ENCODE measurements around the gene ABI3. TPM values are rescaled to one million over a fixed set of nuclear protein-coding genes. Genes with fewer than 3 reads are reported as not detected.

ABI3 gene
- total and polyA plus RNA-seq, 9 donors: 3.1 to 5.9 (median 4.7) TPM

DNA sequence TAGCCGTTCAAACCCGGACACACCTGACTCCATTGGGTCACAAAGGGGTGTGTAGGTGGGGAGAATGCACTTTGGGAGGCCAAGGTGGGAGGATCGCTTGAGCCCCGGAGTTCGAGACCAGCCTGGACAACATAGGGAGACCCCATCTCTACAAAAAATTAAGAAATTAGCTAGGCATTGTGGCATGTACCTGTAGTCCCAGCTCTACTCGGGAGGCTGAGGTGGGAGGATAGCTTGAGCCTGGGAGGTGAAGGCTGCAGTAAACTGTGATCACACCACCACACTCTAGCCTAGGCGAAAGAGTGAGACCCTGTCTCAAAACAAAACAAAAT, 21.0 kb downstream of the ABI3 start:
- H3K4me1 ChIP-seq (ENCODE audit: control insufficient read depth, insufficient read depth, low read length): peaks cover 24% of the 10 kb centered on the region
- H3K27ac ChIP-seq (ENCODE audit: low read length): no peak overlapping the region
- no peak overlapping the region for H3K4me3 ChIP-seq (ENCODE audit: low read length)
- WGBS (ENCODE audit: insufficient coverage): 60% methylated on average over 2 of the region's 7 CpGs
- no peaks in the 10 kb centered on the region for H3K9me3 ChIP-seq (replicated peaks; ENCODE audit: control insufficient read depth, low read depth, low read length)
- no peaks in the 10 kb centered on the region for H3K36me3 ChIP-seq (ENCODE audit: control insufficient read depth, insufficient read depth, low read length)
- peaks cover 51% of the 10 kb centered on the region for H3K27me3 ChIP-seq (ENCODE audit: control insufficient read depth, insufficient read depth, low read length)
- no peak for DNase-seq

- Histone ChIP-seq H3K36me3 (ENCODE audit: control insufficient read depth, insufficient read depth, low read length) (no peaks in the 10 kb centered on the region), H3K9me3 (replicated peaks; ENCODE audit: control insufficient read depth, low read depth, low read length) (no peaks in the 10 kb centered on the region), H3K4me3 (ENCODE audit: low read length) (no peak overlapping the region), H3K27me3 (ENCODE audit: control insufficient read depth, insufficient read depth, low read length) (peaks cover 24% of the 10 kb centered on the region), H3K27ac (ENCODE audit: low read length) (no peak overlapping the region), H3K4me1 (ENCODE audit: control insufficient read depth, insufficient read depth, low read length) (peaks cover 16% of the 10 kb centered on the region)
- no CpG with 5 or more reads among the region's 5 CpGs for WGBS (ENCODE audit: insufficient coverage)
- no peak for DNase-seq
Measured at GRCh38 chr17:49234509-49235080, 24.1 kb downstream of the ABI3 start.

DNA sequence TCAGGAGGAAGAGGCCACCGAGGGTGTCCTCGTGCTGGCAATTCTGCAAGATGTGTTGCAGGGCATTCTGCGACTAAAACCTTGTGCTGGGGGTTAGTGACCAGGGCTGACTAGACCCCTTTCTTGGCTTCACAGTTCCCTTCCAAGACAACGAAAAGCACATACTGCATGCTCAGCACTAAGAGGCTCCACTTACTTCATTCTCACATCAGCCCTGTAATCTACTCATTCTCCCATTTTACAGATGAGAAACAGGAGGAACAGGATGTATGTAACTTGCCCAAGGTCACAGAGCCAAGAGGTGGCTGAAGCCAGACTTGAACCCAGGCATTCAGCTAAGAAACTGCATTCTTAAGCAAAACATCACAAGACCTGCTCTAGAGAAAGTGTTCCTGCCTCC, 25.4 kb downstream of the ABI3 start:
- WGBS (ENCODE audit: insufficient coverage): 75% methylated on average over 3 of the region's 4 CpGs
- DNase-seq: no peak
- Histone ChIP-seq H3K36me3 (ENCODE audit: control insufficient read depth, insufficient read depth, low read length) (no peaks in the 10 kb centered on the region), H3K4me1 (ENCODE audit: control insufficient read depth, insufficient read depth, low read length) (peaks cover 5% of the 10 kb centered on the region), H3K9me3 (replicated peaks; ENCODE audit: control insufficient read depth, low read depth, low read length) (no peaks in the 10 kb centered on the region), H3K4me3 (ENCODE audit: low read length) (no peak overlapping the region), H3K27me3 (ENCODE audit: control insufficient read depth, insufficient read depth, low read length) (peaks cover 13% of the 10 kb centered on the region), H3K27ac (ENCODE audit: low read length) (no peak overlapping the region)

DNA sequence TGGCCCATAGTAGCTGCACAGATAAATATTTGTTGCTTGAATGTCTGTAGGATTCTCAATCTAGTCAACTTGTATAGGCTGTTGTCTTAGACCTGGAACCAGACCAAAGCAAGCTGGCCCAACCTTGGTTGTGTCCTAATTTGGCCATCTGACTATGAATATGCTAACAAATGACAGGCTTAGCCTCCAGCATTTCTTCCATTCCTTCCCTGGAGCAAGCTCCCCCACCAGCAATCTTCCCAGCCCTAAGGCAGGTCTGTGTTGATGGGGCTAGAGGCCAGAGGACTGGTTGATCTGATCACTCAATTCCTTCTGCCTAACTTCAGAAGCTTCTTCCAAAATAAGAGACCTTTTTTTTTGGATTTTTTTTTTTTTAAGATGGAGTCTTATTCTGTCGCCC, 29.5 kb downstream of the ABI3 start:
- H3K27me3 ChIP-seq (ENCODE audit: control insufficient read depth, insufficient read depth, low read length): no peaks in the 10 kb centered on the region
- WGBS (ENCODE audit: insufficient coverage): no CpG with 5 or more reads among the region's 1 CpG
- H3K27ac ChIP-seq (ENCODE audit: low read length): no peak overlapping the region
- no peaks in the 10 kb centered on the region for H3K9me3 ChIP-seq (replicated peaks; ENCODE audit: control insufficient read depth, low read depth, low read length)
- no peak for DNase-seq
- H3K4me3 ChIP-seq (ENCODE audit: low read length): no peak overlapping the region
- no peaks in the 10 kb centered on the region for H3K36me3 ChIP-seq (ENCODE audit: control insufficient read depth, insufficient read depth, low read length)
- no peaks in the 10 kb centered on the region for H3K4me1 ChIP-seq (ENCODE audit: control insufficient read depth, insufficient read depth, low read length)

DNA sequence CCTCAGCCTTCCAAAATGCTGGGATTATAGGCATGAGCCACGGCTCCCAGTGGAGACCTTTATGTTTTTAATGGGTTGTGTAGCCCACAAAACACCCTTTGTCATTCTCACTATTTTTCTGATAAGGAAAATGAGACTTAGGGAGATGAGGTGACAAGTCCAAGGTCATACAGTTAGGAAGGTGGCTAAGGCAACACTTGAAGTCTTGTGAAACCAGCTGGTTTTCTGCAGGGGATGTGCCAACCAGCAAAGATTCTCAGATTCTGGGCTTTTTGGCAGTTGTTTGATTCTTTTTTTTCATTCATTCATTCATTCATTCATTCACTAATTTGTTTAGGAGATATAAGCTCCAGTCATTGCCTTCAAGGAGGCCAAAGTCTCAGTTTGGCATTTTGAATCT, 30.1 kb downstream of the ABI3 start:
- H3K36me3 ChIP-seq (ENCODE audit: control insufficient read depth, insufficient read depth, low read length): no peaks in the 10 kb centered on the region
- no peak overlapping the region for H3K4me3 ChIP-seq (ENCODE audit: low read length)
- H3K27ac ChIP-seq (ENCODE audit: low read length): no peak overlapping the region
- DNase-seq: no peak
- H3K9me3 ChIP-seq (replicated peaks; ENCODE audit: control insufficient read depth, low read depth, low read length): no peaks in the 10 kb centered on the region
- no peaks in the 10 kb centered on the region for H3K27me3 ChIP-seq (ENCODE audit: control insufficient read depth, insufficient read depth, low read length)
- WGBS (ENCODE audit: insufficient coverage): no CpG with 5 or more reads among the region's 1 CpG
- H3K4me1 ChIP-seq (ENCODE audit: control insufficient read depth, insufficient read depth, low read length): no peaks in the 10 kb centered on the region

DNA sequence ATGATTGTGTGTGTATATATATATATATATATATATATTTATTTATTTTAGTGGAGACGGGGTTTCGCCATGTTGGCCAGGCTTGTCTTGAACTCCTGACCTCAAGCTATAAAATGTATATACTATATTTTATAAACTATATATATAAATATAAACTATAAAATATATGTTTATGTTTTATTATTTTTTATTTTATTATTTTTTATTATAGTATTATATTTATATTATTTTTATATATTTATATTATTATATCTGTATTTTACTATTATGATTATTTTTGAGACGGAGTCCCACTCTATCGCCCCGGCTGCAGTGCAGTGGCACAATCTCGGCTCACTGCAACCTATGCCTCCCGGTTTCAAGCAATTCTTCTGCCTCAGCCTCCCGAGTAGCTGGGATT, 30.5 kb downstream of the ABI3 start:
- Histone ChIP-seq H3K27me3 (ENCODE audit: control insufficient read depth, insufficient read depth, low read length) (no peaks in the 10 kb centered on the region), H3K36me3 (ENCODE audit: control insufficient read depth, insufficient read depth, low read length) (no peaks in the 10 kb centered on the region), H3K4me3 (ENCODE audit: low read length) (no peak overlapping the region), H3K27ac (ENCODE audit: low read length) (no peak overlapping the region), H3K4me1 (ENCODE audit: control insufficient read depth, insufficient read depth, low read length) (no peaks in the 10 kb centered on the region), H3K9me3 (replicated peaks; ENCODE audit: control insufficient read depth, low read depth, low read length) (no peaks in the 10 kb centered on the region)
- WGBS (ENCODE audit: insufficient coverage): no CpG with 5 or more reads among the region's 8 CpGs
- no peak for DNase-seq

DNA sequence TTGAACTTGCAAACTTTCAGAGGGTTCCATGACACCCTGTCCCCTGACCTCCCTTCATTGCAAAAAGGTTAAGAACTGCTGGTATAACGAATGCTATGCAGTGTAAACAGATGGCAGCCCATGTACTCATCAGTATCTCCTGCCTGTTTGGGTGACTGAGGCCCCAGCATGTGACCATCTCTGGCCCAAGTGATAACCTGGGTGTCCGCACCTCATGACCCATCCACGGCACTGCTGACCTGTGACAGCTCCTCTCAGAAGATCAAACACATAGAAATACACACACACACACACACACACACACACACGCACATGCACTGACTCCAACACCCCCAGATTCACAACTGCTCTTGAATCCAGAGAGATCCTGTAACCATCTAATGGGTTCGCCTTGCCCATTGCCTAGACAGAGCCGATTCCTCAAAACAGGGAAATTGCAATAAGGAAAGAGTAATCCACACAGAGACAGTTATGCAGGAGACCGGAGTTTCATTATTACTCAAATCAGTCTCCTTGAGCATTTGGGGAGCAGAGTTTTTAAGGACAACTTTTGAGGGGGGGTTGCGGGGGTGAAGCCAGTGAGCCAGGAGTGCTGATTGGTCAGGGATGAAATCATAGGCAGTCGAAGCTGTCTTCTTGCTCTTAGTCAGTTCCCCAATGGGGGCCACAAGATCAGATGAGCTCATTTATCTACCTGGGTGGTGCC, 31.3 kb downstream of the ABI3 start:
- H3K4me1 ChIP-seq (ENCODE audit: control insufficient read depth, insufficient read depth, low read length): no peaks in the 10 kb centered on the region
- no peak overlapping the region for H3K4me3 ChIP-seq (ENCODE audit: low read length)
- WGBS (ENCODE audit: insufficient coverage): 63% methylated on average over 5 of the region's 9 CpGs
- DNase-seq: no peak
- H3K27me3 ChIP-seq (ENCODE audit: control insufficient read depth, insufficient read depth, low read length): no peaks in the 10 kb centered on the region
- no peaks in the 10 kb centered on the region for H3K9me3 ChIP-seq (replicated peaks; ENCODE audit: control insufficient read depth, low read depth, low read length)
- H3K27ac ChIP-seq (ENCODE audit: low read length): no peak overlapping the region
- no peaks in the 10 kb centered on the region for H3K36me3 ChIP-seq (ENCODE audit: control insufficient read depth, insufficient read depth, low read length)

- Histone ChIP-seq H3K27ac (ENCODE audit: low read length) (no peak overlapping the region), H3K27me3 (ENCODE audit: control insufficient read depth, insufficient read depth, low read length) (no peaks in the 10 kb centered on the region), H3K36me3 (ENCODE audit: control insufficient read depth, insufficient read depth, low read length) (no peaks in the 10 kb centered on the region), H3K4me1 (ENCODE audit: control insufficient read depth, insufficient read depth, low read length) (no peaks in the 10 kb centered on the region), H3K4me3 (ENCODE audit: low read length) (no peak overlapping the region), H3K9me3 (replicated peaks; ENCODE audit: control insufficient read depth, low read depth, low read length) (no peaks in the 10 kb centered on the region)
- no CpG with 5 or more reads among the region's 5 CpGs for WGBS (ENCODE audit: insufficient coverage)
- DNase-seq: no peak
Measured at GRCh38 chr17:49242813-49243212, 32.3 kb downstream of the ABI3 start.

DNA sequence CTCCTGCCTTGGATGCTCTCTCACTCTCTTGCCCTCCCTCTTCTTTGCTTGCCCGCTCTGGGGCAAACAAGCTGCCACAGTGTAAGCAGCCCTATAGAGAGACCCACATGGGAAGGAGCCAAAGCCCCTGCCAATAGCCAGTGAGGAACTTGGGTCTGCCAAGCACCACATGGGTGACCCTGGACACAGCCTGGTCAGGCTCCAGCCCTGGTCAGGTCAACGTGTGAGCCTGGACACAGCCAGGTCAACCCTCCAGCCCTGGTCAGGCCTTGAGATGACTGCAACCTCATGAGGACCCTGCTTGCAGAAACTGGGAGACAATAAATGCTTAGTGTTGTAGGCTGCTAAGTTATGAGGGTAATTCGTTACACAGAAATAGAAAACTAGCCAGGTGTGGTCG, 34.3 kb downstream of the ABI3 start:
- H3K4me3 ChIP-seq (ENCODE audit: low read length): no peak overlapping the region
- no peaks in the 10 kb centered on the region for H3K36me3 ChIP-seq (ENCODE audit: control insufficient read depth, insufficient read depth, low read length)
- H3K27ac ChIP-seq (ENCODE audit: low read length): no peak overlapping the region
- H3K4me1 ChIP-seq (ENCODE audit: control insufficient read depth, insufficient read depth, low read length): peaks cover 10% of the 10 kb centered on the region
- 90% methylated on average over 4 of the region's 4 CpGs for WGBS (ENCODE audit: insufficient coverage)
- H3K27me3 ChIP-seq (ENCODE audit: control insufficient read depth, insufficient read depth, low read length): no peaks in the 10 kb centered on the region
- no peak for DNase-seq
- H3K9me3 ChIP-seq (replicated peaks; ENCODE audit: control insufficient read depth, low read depth, low read length): no peaks in the 10 kb centered on the region

DNA sequence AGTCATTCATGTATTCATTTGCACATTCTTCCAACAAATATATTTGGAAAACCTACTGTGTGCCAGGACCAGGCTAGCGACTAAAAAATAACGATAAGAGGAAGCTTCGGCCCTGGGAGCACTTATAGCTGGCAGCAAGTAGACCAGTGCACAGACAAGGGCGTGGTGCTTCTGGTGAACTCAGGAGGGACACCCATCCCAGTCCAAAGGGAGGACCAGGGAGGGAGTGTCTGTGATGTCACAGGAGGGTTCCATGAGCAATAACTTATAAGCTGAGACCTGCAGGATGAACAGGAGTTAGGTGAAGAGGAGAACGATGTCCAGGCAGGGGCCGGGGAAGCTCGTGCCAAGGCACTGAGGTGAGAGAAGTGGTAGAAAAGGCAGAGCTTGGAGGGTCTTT, 37.4 kb downstream of the ABI3 start:
- no peak overlapping the region for H3K4me3 ChIP-seq (ENCODE audit: low read length)
- DNase-seq: no peak
- peaks cover 10% of the 10 kb centered on the region for H3K4me1 ChIP-seq (ENCODE audit: control insufficient read depth, insufficient read depth, low read length)
- 94% methylated on average over 6 of the region's 7 CpGs for WGBS (ENCODE audit: insufficient coverage)
- H3K27ac ChIP-seq (ENCODE audit: low read length): no peak overlapping the region
- H3K9me3 ChIP-seq (replicated peaks; ENCODE audit: control insufficient read depth, low read depth, low read length): no peaks in the 10 kb centered on the region
- peaks cover 2% of the 10 kb centered on the region for H3K27me3 ChIP-seq (ENCODE audit: control insufficient read depth, insufficient read depth, low read length)
- no peaks in the 10 kb centered on the region for H3K36me3 ChIP-seq (ENCODE audit: control insufficient read depth, insufficient read depth, low read length)

Data from muscle of leg (tissue), 11 donors.